GM12891 (cell line): Measurements from ENCODE around the gene INPP5D.

Experiments used
- PAX5 ChIP-seq: IDR thresholded peaks from 2 replicates; pipeline ENCODE4 v1.6.1; 2011; ENCODE audit warnings: low read length, moderate library complexity, mild to moderate bottlenecking; ENCODE audit not compliant: insufficient read depth, severe bottlenecking
- POLR2AphosphoS5 ChIP-seq: IDR thresholded peaks from 2 replicates; pipeline ENCODE4 v1.6.1; 2011; ENCODE audit warnings: low read depth, low read length, control low read depth

DNA sequence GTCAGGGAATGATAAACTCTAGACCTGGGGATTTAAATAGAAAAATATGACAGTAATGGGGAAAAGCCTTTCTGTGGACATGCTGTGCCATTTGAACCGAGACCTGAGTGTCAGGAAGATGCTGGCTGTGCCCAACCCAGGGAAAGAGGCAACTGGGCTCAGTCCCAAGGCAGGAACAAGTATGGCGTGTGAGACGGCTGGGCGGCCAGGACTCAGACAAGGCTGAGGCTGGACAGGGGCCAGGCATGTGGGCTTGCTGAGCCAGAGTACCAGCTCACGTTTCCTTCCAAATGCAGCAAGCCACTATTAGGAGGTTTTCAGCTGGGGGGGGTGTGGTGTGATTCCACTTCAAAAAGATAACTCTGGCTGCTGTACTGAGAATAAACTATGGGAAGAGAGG lies 92.4 kb downstream of the INPP5D start:
- no peak for TF ChIP-seq POLR2AphosphoS5
- no peak for TF ChIP-seq PAX5
